ENCODE data around the gene ESRRB. TPM values are rescaled to one million over a fixed set of nuclear protein-coding genes. Genes with fewer than 3 reads are reported as not detected.

ESRRB gene
- total RNA-seq, 1 experiment from 2014 or later = 1.6 TPM

DNA sequence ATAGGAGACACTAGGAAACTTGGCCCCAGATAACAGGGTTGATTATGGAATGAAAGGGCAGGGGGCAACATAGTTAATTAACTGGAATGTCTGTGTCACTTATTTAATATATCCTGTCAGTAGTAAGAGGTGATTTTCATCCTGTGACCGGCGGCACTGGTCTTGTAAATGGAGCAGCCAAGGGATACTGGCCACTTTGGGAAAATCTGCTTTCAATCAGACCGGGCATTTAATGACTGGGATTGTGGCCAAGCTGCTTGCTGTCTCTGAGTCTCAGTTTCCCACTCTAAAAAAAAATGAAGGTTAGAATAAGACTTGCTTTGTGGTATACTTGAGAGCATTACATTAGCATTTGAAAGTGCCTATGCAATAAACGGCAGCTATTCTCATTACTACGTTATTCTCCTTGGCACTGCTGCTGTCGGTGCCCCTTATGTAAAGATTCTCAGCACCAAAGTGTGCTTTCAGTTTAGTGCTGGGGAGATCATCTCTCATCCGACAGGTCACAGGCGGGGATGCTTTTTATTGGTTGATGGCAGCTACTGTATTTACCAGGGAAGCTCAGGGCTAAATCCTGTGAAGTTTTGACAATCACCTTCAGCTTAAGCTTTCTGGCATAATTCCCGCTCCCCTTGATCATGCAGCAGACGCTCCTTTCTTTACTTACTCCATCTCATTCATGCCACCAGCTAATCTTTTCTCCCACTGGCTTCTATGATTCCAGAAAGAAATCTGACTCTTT lies 162.1 kb downstream of the ESRRB start:
- DNase-seq (ENCODE audit: low spot score) = no peak
- ChIA-PET POLR2A (no interaction called here), CTCF (interaction anchor here (1.4 kb wide), 1 partner anchor 38 kb away, joined by 3 read pairs; no protein-coding TSS in a partner anchor)
- no peak for ATAC-seq
- Mint-ChIP-seq H3K9me3 (peaks cover 5% of the 10 kb centered on the region), H3K4me3 (no peak overlapping the region), H3K4me1 (peaks cover 33% of the 10 kb centered on the region), H3K27me3 (ENCODE audit: low read depth) (no peaks in the 10 kb centered on the region), H3K36me3 (peaks cover 4% of the 10 kb centered on the region; the same call in 1 of the 2 replicates), H3K27ac (no peak overlapping the region)
- TF ChIP-seq JAZF1 (CRISPR knock-in tag; IDR thresholded peaks at IDR 0.05) (no peak), ZNF121 (CRISPR knock-in tag; IDR thresholded peaks at IDR 0.05) (no peak), ETV6 (CRISPR knock-in tag; IDR thresholded peaks at IDR 0.05) (no peak), ZNF671 (CRISPR knock-in tag; IDR thresholded peaks at IDR 0.05) (no peak)
- TF ChIP-seq, protein P1, sequence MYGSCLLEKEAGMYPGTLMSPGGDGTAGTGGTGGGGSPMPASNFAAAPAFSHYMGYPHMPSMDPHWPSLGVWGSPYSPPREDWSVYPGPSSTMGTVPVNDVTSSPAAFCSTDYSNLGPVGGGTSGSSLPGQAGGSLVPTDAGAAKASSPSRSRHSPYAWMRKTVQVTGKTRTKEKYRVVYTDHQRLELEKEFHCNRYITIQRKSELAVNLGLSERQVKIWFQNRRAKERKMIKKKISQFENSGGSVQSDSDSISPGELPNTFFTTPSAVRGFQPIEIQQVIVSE (CRISPR knock-in tag; IDR thresholded peaks at IDR 0.05; ENCODE audit: borderline replicate concordance) = no peak
- TF ChIP-seq, protein P2, sequence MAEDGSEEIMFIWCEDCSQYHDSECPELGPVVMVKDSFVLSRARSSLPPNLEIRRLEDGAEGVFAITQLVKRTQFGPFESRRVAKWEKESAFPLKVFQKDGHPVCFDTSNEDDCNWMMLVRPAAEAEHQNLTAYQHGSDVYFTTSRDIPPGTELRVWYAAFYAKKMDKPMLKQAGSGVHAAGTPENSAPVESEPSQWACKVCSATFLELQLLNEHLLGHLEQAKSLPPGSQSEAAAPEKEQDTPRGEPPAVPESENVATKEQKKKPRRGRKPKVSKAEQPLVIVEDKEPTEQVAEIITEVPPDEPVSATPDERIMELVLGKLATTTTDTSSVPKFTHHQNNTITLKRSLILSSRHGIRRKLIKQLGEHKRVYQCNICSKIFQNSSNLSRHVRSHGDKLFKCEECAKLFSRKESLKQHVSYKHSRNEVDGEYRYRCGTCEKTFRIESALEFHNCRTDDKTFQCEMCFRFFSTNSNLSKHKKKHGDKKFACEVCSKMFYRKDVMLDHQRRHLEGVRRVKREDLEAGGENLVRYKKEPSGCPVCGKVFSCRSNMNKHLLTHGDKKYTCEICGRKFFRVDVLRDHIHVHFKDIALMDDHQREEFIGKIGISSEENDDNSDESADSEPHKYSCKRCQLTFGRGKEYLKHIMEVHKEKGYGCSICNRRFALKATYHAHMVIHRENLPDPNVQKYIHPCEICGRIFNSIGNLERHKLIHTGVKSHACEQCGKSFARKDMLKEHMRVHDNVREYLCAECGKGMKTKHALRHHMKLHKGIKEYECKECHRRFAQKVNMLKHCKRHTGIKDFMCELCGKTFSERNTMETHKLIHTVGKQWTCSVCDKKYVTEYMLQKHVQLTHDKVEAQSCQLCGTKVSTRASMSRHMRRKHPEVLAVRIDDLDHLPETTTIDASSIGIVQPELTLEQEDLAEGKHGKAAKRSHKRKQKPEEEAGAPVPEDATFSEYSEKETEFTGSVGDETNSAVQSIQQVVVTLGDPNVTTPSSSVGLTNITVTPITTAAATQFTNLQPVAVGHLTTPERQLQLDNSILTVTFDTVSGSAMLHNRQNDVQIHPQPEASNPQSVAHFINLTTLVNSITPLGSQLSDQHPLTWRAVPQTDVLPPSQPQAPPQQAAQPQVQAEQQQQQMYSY (CRISPR knock-in tag; IDR thresholded peaks at IDR 0.05) = no peak
- TF ChIP-seq, protein P3, sequence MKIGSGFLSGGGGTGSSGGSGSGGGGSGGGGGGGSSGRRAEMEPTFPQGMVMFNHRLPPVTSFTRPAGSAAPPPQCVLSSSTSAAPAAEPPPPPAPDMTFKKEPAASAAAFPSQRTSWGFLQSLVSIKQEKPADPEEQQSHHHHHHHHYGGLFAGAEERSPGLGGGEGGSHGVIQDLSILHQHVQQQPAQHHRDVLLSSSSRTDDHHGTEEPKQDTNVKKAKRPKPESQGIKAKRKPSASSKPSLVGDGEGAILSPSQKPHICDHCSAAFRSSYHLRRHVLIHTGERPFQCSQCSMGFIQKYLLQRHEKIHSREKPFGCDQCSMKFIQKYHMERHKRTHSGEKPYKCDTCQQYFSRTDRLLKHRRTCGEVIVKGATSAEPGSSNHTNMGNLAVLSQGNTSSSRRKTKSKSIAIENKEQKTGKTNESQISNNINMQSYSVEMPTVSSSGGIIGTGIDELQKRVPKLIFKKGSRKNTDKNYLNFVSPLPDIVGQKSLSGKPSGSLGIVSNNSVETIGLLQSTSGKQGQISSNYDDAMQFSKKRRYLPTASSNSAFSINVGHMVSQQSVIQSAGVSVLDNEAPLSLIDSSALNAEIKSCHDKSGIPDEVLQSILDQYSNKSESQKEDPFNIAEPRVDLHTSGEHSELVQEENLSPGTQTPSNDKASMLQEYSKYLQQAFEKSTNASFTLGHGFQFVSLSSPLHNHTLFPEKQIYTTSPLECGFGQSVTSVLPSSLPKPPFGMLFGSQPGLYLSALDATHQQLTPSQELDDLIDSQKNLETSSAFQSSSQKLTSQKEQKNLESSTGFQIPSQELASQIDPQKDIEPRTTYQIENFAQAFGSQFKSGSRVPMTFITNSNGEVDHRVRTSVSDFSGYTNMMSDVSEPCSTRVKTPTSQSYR (CRISPR knock-in tag; IDR thresholded peaks at IDR 0.05) = no peak

DNA sequence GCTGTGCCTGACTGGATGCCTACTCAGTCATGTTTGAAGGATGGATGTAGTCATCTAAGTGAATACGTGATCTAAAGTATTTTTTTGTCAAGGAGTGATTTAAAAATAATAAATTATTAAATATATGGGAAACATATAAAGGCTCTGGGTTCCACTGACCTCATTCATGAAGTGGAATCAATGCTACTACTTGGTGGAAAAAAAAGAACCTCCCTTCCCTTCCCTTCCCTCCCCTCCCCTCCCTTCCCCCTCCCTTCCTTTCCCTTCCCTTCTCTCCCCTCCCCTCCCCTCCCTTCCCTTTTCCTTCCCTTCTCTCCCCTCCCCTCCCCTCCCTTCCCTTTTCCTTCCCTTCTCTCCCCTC lies 162.7 kb downstream of the ESRRB start:
- H3K4me1 Mint-ChIP-seq = peaks cover 29% of the 10 kb centered on the region
- H3K4me3 Mint-ChIP-seq = no peak overlapping the region
- POLR2A ChIA-PET = no interaction called here
- H3K27me3 Mint-ChIP-seq (ENCODE audit: low read depth) = no peaks in the 10 kb centered on the region
- ATAC-seq (no peak), DNase-seq (ENCODE audit: low spot score) (no peak)
- peaks cover 4% of the 10 kb centered on the region; the same call in 1 of the 2 replicates for H3K36me3 Mint-ChIP-seq
- H3K27ac Mint-ChIP-seq = no peak overlapping the region
- CTCF ChIA-PET = interaction anchor here (1.4 kb wide), 1 partner anchor 39 kb away, joined by 3 read pairs; no protein-coding TSS in a partner anchor
- H3K9me3 Mint-ChIP-seq = peaks cover 5% of the 10 kb centered on the region
- TF ChIP-seq, protein P4, sequence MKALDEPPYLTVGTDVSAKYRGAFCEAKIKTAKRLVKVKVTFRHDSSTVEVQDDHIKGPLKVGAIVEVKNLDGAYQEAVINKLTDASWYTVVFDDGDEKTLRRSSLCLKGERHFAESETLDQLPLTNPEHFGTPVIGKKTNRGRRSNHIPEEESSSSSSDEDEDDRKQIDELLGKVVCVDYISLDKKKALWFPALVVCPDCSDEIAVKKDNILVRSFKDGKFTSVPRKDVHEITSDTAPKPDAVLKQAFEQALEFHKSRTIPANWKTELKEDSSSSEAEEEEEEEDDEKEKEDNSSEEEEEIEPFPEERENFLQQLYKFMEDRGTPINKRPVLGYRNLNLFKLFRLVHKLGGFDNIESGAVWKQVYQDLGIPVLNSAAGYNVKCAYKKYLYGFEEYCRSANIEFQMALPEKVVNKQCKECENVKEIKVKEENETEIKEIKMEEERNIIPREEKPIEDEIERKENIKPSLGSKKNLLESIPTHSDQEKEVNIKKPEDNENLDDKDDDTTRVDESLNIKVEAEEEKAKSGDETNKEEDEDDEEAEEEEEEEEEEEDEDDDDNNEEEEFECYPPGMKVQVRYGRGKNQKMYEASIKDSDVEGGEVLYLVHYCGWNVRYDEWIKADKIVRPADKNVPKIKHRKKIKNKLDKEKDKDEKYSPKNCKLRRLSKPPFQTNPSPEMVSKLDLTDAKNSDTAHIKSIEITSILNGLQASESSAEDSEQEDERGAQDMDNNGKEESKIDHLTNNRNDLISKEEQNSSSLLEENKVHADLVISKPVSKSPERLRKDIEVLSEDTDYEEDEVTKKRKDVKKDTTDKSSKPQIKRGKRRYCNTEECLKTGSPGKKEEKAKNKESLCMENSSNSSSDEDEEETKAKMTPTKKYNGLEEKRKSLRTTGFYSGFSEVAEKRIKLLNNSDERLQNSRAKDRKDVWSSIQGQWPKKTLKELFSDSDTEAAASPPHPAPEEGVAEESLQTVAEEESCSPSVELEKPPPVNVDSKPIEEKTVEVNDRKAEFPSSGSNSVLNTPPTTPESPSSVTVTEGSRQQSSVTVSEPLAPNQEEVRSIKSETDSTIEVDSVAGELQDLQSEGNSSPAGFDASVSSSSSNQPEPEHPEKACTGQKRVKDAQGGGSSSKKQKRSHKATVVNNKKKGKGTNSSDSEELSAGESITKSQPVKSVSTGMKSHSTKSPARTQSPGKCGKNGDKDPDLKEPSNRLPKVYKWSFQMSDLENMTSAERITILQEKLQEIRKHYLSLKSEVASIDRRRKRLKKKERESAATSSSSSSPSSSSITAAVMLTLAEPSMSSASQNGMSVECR (CRISPR knock-in tag; IDR thresholded peaks at IDR 0.05; ENCODE audit: borderline replicate concordance) = no peak
- TF ChIP-seq MYBL2 (CRISPR knock-in tag; IDR thresholded peaks at IDR 0.05) (no peak), RORB (CRISPR knock-in tag; IDR thresholded peaks at IDR 0.05) (no peak), RELA (CRISPR knock-in tag; IDR thresholded peaks at IDR 0.05; ENCODE audit: borderline replicate concordance) (no peak), ZNF671 (CRISPR knock-in tag; IDR thresholded peaks at IDR 0.05) (no peak)
- TF ChIP-seq, protein P5, sequence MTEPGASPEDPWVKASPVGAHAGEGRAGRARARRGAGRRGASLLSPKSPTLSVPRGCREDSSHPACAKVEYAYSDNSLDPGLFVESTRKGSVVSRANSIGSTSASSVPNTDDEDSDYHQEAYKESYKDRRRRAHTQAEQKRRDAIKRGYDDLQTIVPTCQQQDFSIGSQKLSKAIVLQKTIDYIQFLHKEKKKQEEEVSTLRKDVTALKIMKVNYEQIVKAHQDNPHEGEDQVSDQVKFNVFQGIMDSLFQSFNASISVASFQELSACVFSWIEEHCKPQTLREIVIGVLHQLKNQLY (CRISPR knock-in tag; IDR thresholded peaks at IDR 0.05) = no peak
- TF ChIP-seq, protein P2 (CRISPR knock-in tag; IDR thresholded peaks at IDR 0.05) = no peak
- TF ChIP-seq, protein P3 (CRISPR knock-in tag; IDR thresholded peaks at IDR 0.05) = no peak

Measured in WTC11 (cell line).